Pons (tissue), 1 donor: ENCODE results near the gene NEFH.
A peak's percentile ranks its signal among the peaks of the same experiment; 100 is the strongest.

ENCODE experiments used
- DNase-seq: peaks from one replicate; pipeline ENCODE4 v3.0.0-alpha.2; 2016; ENCODE audit warnings: low spot score

The NEFH gene

DNA sequence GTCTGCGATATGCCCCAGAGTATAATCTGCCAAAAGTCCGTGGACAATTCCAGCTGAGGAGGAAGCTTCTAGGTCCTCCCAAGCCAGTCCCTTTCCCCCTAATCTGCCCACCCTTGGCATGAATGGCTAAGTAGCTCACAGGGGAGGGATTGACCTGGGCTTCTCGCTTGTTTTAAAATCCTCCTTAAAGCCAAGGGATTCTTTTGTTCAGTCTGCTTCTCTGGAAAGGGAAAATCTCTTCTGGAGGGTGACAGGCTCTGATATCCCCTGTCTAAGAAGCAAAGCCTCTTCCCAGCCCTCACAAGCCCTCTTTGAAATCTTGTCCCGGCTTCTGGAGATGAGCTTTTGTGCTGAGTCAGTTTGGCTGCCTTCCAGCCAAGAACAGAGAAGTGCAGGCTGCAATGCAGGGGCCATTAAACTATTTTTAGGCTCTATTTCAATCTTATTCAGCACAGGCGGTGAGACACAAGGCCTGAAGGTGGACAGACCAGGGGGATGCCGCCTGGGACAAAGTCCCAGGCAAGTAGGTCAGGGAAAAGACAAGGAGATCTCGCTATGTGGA, 23.9 kb downstream of the NEFH start:
- peak; percentile 62 for DNase-seq

GRCh38 chr22:29509298-29509697, 29.3 kb downstream of the NEFH start:
- no peak for DNase-seq

DNA sequence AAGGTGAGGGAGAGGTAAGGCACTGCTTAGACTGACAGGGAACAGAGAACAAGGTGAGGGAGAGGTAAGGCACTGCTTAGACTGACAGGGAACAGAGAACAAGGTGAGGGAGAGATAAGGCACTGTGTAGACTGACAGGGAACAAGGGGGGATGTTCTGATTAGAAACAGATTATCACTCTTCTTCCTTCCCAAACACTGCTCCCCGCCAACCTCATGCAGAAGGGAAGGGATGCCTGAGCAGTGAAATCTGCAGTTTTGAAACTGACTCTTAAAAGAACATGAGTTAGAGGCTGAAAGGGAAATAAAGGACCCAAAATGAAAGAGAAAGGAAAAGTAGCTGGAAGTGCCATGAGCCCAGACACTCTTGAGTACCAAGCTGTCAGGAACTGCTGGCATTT, 29.8 kb downstream of the NEFH start:
- DNase-seq: no peak

GRCh38 chr22:29510542-29510941, 30.5 kb downstream of the NEFH start:
- no peak for DNase-seq

DNA sequence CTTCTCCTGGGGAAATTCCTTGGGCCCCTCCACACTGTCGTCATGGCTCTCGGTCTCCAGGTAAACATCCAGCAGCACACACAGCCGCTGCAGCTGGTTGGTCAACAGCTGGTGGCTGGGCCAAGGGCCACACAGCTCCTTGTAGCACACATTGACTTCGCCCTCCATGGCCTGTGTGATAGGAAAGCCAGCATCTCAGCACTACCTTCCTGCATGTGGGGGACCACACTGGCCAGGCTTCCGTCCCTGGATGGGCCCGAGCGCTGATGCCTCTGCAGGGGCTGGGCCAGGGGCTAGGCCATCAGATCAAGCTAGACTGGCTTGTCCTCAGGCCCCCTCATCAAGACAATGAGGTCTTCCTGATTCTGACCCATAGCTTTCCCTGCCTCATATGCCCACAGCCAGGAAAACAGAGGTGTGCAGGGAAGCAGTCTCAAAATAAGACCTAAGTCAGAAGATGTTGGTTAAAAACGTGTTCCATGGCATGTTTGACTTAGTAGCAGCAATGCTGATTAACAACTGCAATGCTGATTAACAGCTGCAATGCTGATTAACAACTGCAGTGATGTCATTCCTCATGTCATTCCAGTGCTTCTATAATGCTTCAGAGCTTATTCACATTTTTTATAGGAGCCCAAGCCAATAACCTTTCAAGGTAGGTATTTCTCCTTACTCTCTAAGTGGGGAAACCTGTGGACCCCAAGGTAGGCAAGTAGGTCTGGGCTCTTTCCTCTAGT, 31.3 kb downstream of the NEFH start:
- DNase-seq: no peak

DNA sequence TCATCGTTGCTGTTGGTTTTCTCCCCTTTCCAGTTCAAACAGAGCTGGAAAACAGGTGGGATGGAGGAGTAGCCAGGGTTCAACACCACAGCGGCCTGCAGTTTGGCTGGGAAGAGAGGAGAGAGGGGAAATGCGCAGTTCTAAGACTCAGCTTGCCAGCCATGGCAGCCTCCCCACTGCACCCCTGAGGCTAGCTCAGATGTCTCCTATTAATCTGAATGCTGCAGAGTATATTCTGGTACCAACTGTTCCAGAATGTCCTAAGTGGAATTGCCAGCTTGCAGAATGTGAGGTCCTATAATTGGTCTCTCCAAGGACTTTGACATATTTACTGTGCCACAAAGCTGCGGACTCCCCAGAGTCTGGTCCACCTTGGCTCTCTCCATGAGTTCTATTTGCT, 32.0 kb downstream of the NEFH start:
- DNase-seq: peak; percentile 31

- no peak for DNase-seq
Observed at GRCh38 chr22:29517215-29517908, 37.3 kb downstream of the NEFH start.

DNA sequence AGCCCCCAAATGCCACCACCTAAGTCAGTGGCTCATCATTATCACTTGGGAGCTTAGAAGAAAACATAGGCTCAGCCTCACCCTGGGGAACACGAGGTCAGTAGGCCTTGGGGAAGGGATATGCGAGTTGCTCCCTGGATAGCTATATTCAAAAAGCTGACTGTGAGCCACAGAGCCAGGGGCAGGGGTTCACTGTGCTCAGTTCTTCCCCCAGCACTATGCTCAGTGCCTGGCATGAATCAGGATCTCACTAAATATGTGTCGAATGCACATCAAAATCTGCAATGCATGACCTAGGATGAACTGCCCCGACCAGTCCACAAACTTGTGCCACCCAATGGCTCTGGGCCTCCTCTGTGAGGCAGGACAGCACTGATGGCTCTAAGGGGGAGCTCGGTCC, 38.4 kb downstream of the NEFH start:
- no peak for DNase-seq

- DNase-seq: no peak
Observed at GRCh38 chr22:29519996-29520395, 40.0 kb downstream of the NEFH start.

GRCh38 chr22:29520851-29521250, 40.8 kb downstream of the NEFH start:
- DNase-seq: no peak

DNA sequence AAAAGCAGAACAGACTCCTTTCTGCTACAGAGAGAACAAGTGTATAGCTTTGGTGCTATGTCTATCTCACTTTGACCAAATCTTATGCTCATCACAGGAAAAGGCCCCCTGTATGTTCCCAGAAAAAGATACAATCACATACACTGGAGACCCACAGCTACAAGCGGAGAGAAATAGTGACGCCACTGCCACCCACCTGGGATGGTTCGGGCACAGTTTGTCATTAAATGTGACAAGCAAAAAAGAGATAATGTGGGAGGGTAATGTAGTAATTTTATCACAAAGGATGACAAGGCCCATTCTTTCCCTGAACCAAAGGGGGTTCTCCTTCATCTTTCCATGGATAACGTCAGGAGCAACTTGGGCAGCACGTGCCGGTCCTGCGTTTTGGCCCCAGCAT, 41.5 kb downstream of the NEFH start:
- DNase-seq: no peak

DNA sequence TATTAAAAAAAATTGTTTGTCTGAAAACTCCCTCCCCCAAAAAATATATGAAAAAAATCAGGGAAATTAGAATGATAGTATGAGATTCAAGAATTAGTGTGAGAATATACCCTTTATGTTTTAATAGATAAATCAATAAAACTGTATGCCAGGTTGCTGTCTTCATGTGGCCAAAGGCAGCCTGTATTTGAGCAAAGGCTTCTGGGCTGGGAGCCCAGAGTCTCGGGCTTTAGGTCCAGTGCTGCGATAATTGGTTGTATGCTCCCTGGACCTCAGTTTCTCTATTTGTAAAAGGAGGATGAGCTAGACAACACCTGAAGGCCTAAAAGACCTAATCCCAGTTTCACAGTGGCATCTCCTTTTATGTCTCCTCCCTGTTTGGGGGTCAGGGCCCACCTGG, 43.7 kb downstream of the NEFH start:
- no peak for DNase-seq

- DNase-seq: no peak
Observed at GRCh38 chr22:29524442-29525191, 44.6 kb downstream of the NEFH start.

DNA sequence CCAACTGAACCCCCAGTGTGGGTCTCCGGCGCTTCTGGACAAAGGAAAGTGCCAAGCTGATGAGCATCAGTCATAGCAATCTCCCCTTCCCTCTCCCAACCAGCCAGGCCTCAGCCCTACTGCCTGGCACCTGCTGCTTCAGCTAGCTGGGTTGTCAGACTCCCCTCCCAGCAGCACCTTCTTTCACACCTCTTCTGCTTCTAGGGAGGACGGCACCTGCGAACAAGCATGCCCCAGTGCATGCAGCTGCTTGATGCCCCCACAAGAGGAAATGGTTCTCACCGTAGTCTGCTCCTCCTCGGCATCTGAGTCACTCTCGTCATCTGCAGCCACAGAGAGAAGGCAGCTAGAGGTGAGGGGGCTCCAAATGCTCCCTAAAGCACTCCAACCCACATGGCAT, 48.1 kb downstream of the NEFH start:
- no peak for DNase-seq

GRCh38 chr22:29530716-29531115, 50.7 kb downstream of the NEFH start:
- DNase-seq: no peak

DNA sequence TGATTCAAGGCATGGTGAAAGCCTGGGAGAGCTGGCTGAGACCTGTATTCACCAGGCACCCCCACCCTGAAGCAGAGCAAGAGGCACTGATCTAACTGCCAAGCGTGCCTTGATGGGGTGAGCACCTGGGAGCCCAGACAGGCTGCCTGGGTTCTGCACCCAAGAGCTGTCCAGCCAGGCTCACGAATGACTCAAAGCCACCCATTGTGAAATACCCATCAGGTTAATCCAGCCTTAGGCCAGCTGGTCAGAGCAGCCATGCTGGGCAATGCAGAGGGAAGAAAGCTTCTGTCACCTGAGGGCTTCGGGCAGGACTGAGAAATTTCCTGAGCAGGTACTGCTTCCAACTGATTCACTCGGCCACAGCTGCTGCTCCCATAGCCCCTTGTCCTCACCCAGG, 51.4 kb downstream of the NEFH start:
- no peak for DNase-seq

DNA sequence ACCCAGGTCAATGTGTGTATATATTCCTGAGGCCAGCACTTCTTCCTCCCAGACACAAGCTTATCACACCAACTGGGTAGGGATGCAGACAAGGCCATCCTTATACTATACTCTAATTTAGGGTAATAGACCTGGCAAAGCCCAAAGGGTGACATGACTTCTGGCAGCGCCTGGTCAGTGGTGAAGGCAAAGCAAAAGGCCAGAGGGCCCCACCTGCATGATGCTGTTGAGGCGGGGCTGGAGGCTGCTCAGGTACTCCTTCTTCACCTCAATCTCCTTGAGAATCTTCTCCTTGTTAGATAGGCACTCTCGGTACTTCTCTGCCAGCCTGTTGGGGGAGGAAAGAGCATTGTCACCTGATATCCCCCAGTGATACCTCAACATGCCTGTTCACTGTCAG, 56.4 kb downstream of the NEFH start:
- DNase-seq: no peak

DNA sequence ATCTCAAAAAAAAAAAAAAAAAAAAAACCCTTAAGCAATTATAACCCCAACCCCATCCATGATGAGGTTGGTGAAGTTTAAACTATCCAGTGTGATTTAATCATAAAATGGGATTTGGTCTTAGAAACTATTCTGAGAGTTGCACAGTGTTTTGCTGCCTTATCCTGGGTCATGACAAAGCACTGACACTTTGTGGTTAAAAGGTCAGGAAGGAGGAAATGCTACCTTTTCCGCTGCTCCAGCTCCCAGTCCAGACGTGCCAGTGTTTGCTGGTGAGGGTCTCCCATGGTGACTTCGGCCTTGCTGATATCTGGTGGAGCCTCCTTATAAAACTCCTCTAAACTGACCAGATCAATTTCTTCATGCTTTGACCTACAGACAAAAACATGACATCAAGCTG, 59.1 kb downstream of the NEFH start:
- no peak for DNase-seq
